HG02588 (cell line): ENCODE measurements around the gene SOX6.

Source experiments
- ATAC-seq: cut with Tn5 transposase; IDR thresholded peaks from one replicate; pipeline ENCODE4 v1.9.1; 2021; ENCODE audit warnings: mild to moderate bottlenecking, moderate library complexity; ENCODE audit not compliant: unreplicated experiment

The SOX6 gene

GRCh38 chr11:16194566-16194965, 161.8 kb downstream of the SOX6 start:
- ATAC-seq: no peak

GRCh38 chr11:16193897-16194381, 162.4 kb downstream of the SOX6 start:
- ATAC-seq: no peak

- ATAC-seq: no peak
These were observed 164.5 kb downstream of the SOX6 start for GRCh38 chr11:16191868-16192240.

GRCh38 chr11:16191212-16191867, 165.0 kb downstream of the SOX6 start:
- ATAC-seq: no peak

- ATAC-seq: no peak
These were observed 169.7 kb downstream of the SOX6 start for GRCh38 chr11:16186680-16187079.

GRCh38 chr11:16185042-16185441, 171.3 kb downstream of the SOX6 start:
- ATAC-seq: no peak

- ATAC-seq: no peak
These were observed 171.8 kb downstream of the SOX6 start for GRCh38 chr11:16184588-16184987.

- ATAC-seq: no peak
These were observed 173.8 kb downstream of the SOX6 start for GRCh38 chr11:16182553-16182952.

- no peak for ATAC-seq
These were observed 175.5 kb downstream of the SOX6 start for GRCh38 chr11:16180868-16181267.

- no peak for ATAC-seq
These were observed 176.7 kb downstream of the SOX6 start for GRCh38 chr11:16179676-16180075.

GRCh38 chr11:16178273-16178672, 178.1 kb downstream of the SOX6 start:
- ATAC-seq: no peak

GRCh38 chr11:16177688-16178087, 178.7 kb downstream of the SOX6 start:
- no peak for ATAC-seq

GRCh38 chr11:16173798-16174197, 182.5 kb downstream of the SOX6 start:
- ATAC-seq: no peak

- ATAC-seq: no peak
These were observed 184.5 kb downstream of the SOX6 start for GRCh38 chr11:16171882-16172281.

GRCh38 chr11:16169956-16170847, 186.1 kb downstream of the SOX6 start:
- no peak for ATAC-seq

- no peak for ATAC-seq
These were observed 186.8 kb downstream of the SOX6 start for GRCh38 chr11:16169541-16169940.

GRCh38 chr11:16167706-16168487, 188.4 kb downstream of the SOX6 start:
- no peak for ATAC-seq

GRCh38 chr11:16166571-16166970, 189.8 kb downstream of the SOX6 start:
- no peak for ATAC-seq

GRCh38 chr11:16160146-16160545, 196.2 kb downstream of the SOX6 start:
- no peak for ATAC-seq

- ATAC-seq: no peak
These were observed 197.8 kb downstream of the SOX6 start for GRCh38 chr11:16158426-16158994.

GRCh38 chr11:16157327-16157726, 199.0 kb downstream of the SOX6 start:
- no peak for ATAC-seq
